RWPE1 (cell line): ENCODE data around the gene GRM5.

Experiments
- CTCF ChIA-PET: fragments of 350-600 bp; sonication (Branson Sonifier 250); formaldehyde crosslinking; extraction: SDS; loops from one replicate; lab custom pipeline; 2021; lab: Yijun Ruan, JAX
- POLR2A ChIA-PET: fragments of 400-600 bp; formaldehyde crosslinking; extraction: SDS; loops from one replicate; lab custom pipeline; 2020; ENCODE audit warnings: antibody characterized with exemption; ENCODE audit not compliant: low non-redundant PET; lab: Yijun Ruan, JAX
- DNase-seq: peaks from one replicate; pipeline ENCODE4 v3.0.0; 2012; ENCODE audit warnings: low spot score
- H3K27ac ChIP-seq: fragments of 450-650 bp; 2 replicates; pipeline ENCODE4 v1.5.1; 2017
- CTCF ChIP-seq: fragments of 450-650 bp; conservative IDR thresholded peaks from 2 replicates; pipeline ENCODE4 v1.5.1; 2017; ENCODE audit warnings: low read depth, mild to moderate bottlenecking

The GRM5 gene

GRCh38 chr11:88770475-88771079 is 295.2 kb downstream of the GRM5 start:
- POLR2A ChIA-PET = no interaction called here
- no peak for DNase-seq
- no peak for TF ChIP-seq CTCF
- CTCF ChIA-PET = no interaction called here
- no peak overlapping the region for H3K27ac ChIP-seq

- no peak for DNase-seq
- POLR2A ChIA-PET = no interaction called here
- H3K27ac ChIP-seq = no peak overlapping the region
- no peak for TF ChIP-seq CTCF
- CTCF ChIA-PET = no interaction called here
Observed at GRCh38 chr11:88744140-88744539, 321.6 kb downstream of the GRM5 start.

- DNase-seq = no peak
- CTCF ChIA-PET = no interaction called here
- H3K27ac ChIP-seq = no peak overlapping the region
- no peak for TF ChIP-seq CTCF
- POLR2A ChIA-PET = no interaction called here
Observed at GRCh38 chr11:88739524-88739923, 326.3 kb downstream of the GRM5 start.

GRCh38 chr11:88709567-88709966 is 356.2 kb downstream of the GRM5 start:
- CTCF ChIA-PET = interaction anchor here (0.6 kb wide), 1 partner anchor 26 kb away, joined by 5 read pairs; no protein-coding TSS in a partner anchor
- peak; percentile 6 for DNase-seq

GRCh38 chr11:88704485-88704884 is 361.3 kb downstream of the GRM5 start:
- POLR2A ChIA-PET = no interaction called here
- CTCF ChIA-PET = no interaction called here
- no peak for TF ChIP-seq CTCF
- no peak for DNase-seq
- no peak overlapping the region for H3K27ac ChIP-seq

More at GRCh38 chr11:88709567-88709966, 356.2 kb downstream of the GRM5 start:
- POLR2A ChIA-PET = no interaction called here
- no peak for TF ChIP-seq CTCF
- no peak overlapping the region for H3K27ac ChIP-seq

GRCh38 chr11:88701816-88702215 is 364.0 kb downstream of the GRM5 start:
- POLR2A ChIA-PET = no interaction called here
- no peak overlapping the region for H3K27ac ChIP-seq
- no peak for DNase-seq
- TF ChIP-seq CTCF = no peak
- CTCF ChIA-PET = no interaction called here
